SK-N-DZ (cell line): ENCODE results near the gene DAP3. TPM values are rescaled to one million over a fixed set of nuclear protein-coding genes. Genes with fewer than 3 reads are reported as not detected.
"Not testable (repeated sequence)": the region's sequence is repeated elsewhere in the genome, so short reads cannot be mapped to it uniquely, and the experiment has no call there.

ENCODE experiments used
- DNase-seq: peaks from one replicate; pipeline ENCODE4 v3.0.0-alpha.2; 2015; ENCODE audit warnings: low spot score
- polyA plus RNA-seq, 2 experiments: library from polyadenylated mRNA; depleted of rRNA; stranded (reverse); fragments of >200 nt; gene quantifications; 2 replicates each; pipeline ENCODE4 v1.2.3, GENCODE V29; 2014

The DAP3 gene
- polyA plus RNA-seq (2014; cell fraction: cytosol; rRNA removed): 169 and 190 TPM in 2 replicates
- 250 and 280 TPM in 2 replicates for polyA plus RNA-seq (2014; cell fraction: nucleus; rRNA removed)

GRCh38 chr1:155689081-155689607 is at the start of gene DAP3:
TSS of gene DAP3 (plus strand) at chr1:155689091. CDS start at chr1:155709780, 20,689 bp downstream.
- not testable (repeated sequence) for DNase-seq

DNA sequence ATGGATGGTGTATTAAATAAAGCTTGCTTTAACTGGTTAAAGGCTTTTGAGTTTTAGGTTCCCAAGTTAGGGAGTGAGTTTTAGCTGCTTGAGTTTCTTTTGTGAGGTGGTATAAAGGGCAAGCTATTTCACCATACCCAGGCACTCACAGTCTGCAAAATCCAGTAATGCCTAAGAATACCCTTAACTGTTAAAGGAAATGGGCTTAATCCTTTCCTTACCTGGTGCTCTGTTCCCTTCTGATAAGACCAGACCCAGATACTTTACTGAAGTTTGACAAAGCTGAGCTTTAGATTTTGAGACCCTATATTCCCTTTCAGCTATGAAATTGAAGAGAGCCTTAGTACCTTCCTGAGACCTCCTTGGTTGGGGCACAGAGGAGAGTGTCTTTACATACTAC is 48.5 kb upstream of the DAP3 start:
- DNase-seq: no peak

GRCh38 chr1:155642559-155643180 is 46.2 kb upstream of the DAP3 start:
- not testable (repeated sequence) for DNase-seq

DNA sequence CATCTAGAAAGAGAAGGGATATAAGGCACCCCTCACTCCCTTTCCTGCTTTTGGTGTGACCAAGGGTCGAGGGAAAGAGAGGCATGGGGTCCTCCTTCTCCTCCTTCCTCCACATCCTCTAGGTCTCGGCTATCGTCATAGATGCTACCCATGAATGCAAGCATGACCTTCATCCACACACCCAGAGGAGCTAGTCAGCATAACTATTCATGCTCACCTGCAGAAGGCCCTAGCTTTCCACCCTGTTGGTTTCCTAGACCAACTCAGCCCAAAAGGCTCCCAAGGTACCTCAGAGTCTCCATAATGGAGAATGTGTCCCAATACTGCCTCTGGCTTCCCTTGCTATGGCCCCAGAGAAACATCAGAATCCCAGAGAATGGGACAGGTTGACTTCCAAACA is 45.7 kb upstream of the DAP3 start:
- no peak for DNase-seq

DNA sequence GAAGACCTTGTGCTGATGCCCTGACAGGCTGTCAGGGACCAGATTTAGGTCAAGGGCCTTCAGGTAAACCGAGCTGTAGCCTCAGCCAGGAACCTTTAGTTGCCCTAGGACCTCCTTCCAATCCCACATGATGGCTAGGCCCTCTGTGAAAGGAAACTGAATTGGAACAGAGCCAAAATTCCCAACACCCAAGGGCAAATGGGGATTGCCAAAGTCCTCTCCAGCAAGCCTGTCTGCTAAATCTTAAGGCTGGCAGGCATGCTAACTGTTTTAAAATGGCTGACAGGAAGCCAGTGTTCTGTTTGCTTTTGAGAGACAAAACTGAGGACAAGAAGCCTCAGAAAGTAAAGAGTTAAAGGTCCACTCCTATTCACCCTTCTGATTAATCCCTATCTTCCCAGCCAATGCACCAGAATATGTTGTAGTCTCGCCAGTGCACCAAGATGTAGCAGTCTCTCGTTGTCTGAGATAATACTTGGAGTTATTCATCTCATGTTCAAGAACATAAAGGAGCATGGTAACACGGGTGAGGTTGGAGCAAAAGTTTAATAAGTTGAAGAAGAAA is 43.8 kb upstream of the DAP3 start:
- no peak for DNase-seq

DNA sequence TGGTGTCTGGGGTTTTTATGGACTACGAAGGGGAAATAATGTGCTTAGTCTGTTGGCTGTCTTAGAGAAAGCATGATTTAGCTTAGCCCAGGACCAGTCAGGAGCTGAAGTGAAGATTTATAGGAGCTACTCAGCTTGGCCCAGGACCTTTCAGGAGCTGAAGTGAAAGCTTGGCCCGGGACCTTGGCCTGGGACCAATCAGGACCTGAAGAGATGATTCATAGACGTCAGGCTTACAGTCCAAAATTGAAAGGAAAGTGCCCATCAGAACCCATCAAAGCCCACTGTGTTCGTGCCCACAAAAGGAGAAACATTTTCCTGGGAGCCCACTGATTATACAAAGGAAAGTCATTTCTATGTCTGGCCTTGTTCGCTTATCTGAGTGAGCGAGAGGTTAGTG is 43.2 kb upstream of the DAP3 start:
- no peak for DNase-seq

- DNase-seq: no peak
Observed at GRCh38 chr1:155646307-155646706, 42.6 kb upstream of the DAP3 start.

DNA sequence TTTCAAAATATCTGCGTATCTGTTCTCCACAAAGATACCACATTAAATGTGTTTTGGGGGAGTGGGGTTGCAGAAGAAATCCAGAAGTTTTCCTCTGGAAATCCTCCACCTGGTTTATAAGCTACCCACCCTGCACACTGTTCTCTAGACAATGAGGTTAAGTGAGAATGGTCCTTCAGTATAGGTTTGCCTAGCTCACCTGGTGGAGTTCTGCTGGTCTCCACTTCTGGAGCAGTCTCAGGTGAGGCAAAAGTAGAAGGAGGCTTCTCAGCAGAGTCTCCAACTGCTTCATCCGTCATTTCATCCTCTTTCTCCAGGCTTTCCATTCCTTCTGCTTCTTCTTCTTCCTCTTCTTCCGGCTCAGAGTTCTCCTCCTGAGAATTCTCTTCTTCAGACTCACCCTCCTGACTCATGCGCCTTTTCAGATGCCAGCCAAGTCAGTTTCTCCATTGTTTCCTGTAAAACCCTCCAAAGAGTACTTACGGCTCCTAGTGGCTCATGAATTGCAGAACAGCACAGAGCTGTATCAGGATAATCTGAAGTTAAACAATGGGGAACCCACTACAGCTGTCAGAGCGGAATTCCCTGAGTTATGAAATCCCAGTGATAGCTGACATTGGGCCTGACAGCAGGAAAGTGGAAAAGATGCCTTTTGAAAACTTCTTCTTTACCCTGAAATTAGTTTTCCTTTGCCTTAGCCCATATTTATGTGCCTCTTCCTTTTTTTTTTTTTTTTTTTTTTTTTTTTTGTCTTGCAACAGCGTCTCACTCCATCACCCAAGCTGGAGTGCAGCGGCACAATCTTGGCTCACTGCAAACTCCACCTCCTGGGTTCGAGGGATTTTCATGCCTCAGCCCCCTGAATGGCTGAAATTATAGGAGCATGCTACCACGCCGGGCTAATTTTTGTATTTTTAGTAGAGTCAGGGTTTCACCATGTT is 40.4 kb upstream of the DAP3 start:
- peak; percentile 56 for DNase-seq

GRCh38 chr1:155649676-155650075 is 39.2 kb upstream of the DAP3 start:
- DNase-seq: no peak

- DNase-seq: no peak
Observed at GRCh38 chr1:155650231-155650757, 38.6 kb upstream of the DAP3 start.

DNA sequence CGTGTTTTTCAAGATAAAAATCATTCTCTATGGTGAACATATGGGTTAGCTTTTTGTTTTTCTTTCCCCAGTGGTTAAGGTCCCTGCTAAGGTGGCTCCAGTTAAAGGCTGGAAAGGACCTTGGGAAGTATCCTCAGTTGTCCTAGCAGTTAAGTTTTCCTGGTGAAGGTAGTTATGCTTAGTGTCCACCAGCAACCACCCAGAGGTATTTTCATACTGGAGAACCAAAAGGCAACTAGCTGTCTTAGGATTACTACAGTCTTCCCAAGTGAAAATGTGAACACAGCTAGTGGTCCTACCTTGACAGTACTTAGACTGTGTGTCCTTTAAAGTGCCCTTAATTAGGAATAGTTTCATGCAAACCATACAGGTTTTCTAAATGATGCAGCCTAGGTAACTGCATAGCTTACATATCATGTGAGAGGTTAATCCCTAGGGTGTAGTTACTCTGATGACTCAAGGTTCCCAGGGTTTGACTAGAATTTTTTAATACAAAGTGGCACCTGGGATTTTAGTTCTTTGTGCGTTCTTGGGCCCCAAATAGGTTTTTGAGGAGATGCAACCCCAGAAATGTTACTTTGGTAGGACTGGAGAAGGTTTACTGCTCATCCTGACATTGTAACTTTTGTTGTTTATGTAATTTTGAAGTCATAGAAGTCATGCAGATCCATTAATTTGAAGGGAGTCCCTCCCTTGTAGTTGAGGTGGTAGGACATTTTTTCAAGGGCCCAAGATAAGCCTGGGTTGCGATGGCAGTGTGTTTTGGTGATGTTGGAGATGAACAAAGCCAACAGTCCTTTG is 36.8 kb upstream of the DAP3 start:
- no peak for DNase-seq

- no peak for DNase-seq
Observed at GRCh38 chr1:155652951-155653350, 35.9 kb upstream of the DAP3 start.

DNA sequence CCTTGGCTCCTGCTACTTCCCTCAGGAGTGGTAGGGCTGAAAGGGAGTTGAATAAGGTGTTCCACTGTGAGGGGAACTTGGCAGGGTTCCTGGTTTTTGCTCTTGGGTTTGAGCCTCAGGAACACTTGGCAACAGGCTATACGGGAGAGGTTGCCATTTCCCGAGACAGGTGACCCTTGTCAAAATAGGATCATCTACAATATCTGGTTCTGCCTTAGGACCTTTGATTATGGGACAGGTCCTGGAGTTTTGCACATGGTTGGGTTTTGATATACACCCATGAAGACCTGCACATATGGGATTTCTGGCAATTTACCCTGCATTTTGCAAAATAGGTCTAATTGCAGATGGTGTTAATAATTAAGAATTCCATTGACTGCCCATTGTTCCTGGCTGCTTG is 31.4 kb upstream of the DAP3 start:
- no peak for DNase-seq

- DNase-seq: not testable (repeated sequence)
Observed at GRCh38 chr1:155661239-155661638, 27.7 kb upstream of the DAP3 start.

GRCh38 chr1:155669233-155670162 is 19.4 kb upstream of the DAP3 start:
- no peak for DNase-seq

- no peak for DNase-seq
Observed at GRCh38 chr1:155671750-155672149, 17.1 kb upstream of the DAP3 start.

DNA sequence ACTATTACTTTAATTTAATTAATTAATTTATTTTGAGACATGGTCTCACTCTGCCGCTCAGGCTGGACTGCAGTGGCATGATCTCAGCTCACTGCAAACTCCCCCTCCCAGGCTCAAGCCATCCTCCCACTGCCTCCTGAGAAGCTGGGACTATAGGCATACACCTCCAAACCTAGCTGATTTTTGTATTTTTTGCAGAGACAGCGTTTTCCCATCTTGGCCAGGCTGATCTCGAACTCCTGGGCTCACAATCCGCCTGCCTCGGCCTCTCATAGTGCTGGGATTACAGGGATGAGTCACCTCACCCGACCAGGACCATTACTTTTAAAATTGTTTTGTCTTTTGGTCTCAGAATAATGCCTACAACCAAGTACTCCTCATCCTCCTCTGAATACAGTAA is 15.9 kb upstream of the DAP3 start:
- DNase-seq: no peak

- no peak for DNase-seq
Observed at GRCh38 chr1:155678027-155678426, 10.9 kb upstream of the DAP3 start.

GRCh38 chr1:155678992-155679391 is 9.9 kb upstream of the DAP3 start:
- DNase-seq: not testable (repeated sequence)

GRCh38 chr1:155680531-155680930 is 8.4 kb upstream of the DAP3 start:
- no peak for DNase-seq
